ENCODE data around the gene CCDC33.

CCDC33 gene

GRCh38 chr15:74242441-74243185 is 6.5 kb downstream of the CCDC33 start:
- no peak for TF ChIP-seq TOX (CRISPR knock-in tag; IDR thresholded peaks at IDR 0.05; ENCODE audit: borderline replicate concordance)
- peak; percentile 33 for ATAC-seq

DNA sequence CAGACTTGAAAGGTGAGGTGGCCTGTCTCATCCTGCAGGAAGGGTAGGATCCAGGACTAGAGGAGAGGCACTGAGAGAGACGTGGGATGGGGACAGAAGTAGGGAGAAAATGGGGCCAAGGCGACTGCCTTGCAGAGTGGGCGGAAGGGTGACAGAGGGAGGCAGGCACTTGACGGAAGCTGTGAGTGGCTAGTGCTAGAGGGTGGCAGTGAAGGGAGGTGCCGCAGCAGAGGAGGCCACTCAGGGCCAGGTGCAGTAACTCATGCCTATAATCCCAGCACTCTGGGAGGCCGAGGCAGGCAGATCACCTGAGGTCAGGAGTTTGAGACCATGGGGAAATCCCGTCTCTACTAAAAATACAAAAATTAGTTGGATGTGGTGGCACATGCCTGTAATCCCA is 7.3 kb downstream of the CCDC33 start:
- TF ChIP-seq ZNF70 (CRISPR knock-in tag; IDR thresholded peaks at IDR 0.05), result no peak
- no peak for TF ChIP-seq CSDC2 (CRISPR knock-in tag; IDR thresholded peaks at IDR 0.05)
- no peak for TF ChIP-seq OSR1 (CRISPR knock-in tag; IDR thresholded peaks at IDR 0.05)
- TF ChIP-seq, protein P1, sequence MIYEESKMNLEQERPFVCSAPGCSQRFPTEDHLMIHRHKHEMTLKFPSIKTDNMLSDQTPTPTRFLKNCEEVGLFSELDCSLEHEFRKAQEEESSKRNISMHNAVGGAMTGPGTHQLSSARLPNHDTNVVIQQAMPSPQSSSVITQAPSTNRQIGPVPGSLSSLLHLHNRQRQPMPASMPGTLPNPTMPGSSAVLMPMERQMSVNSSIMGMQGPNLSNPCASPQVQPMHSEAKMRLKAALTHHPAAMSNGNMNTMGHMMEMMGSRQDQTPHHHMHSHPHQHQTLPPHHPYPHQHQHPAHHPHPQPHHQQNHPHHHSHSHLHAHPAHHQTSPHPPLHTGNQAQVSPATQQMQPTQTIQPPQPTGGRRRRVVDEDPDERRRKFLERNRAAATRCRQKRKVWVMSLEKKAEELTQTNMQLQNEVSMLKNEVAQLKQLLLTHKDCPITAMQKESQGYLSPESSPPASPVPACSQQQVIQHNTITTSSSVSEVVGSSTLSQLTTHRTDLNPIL (CRISPR knock-in tag; IDR thresholded peaks at IDR 0.05; ENCODE audit: low read depth), result no peak
- no peak for TF ChIP-seq ZFP3 (CRISPR knock-in tag; IDR thresholded peaks at IDR 0.05)
- no peak for TF ChIP-seq BACH2 (CRISPR knock-in tag; IDR thresholded peaks at IDR 0.05; ENCODE audit: borderline replicate concordance)
- TF ChIP-seq ZNF565 (CRISPR knock-in tag; conservative IDR thresholded peaks at IDR 0.05; ENCODE audit: low read depth), result no peak
- TF ChIP-seq POU6F1 (CRISPR knock-in tag; IDR thresholded peaks at IDR 0.05; ENCODE audit: borderline replicate concordance, low read depth), result no peak
- no peak for TF ChIP-seq TCF4 (CRISPR knock-in tag; IDR thresholded peaks at IDR 0.05; ENCODE audit: borderline replicate concordance)
- no peak for TF ChIP-seq ISL1 (CRISPR knock-in tag; IDR thresholded peaks at IDR 0.05)
- TF ChIP-seq, protein P2, sequence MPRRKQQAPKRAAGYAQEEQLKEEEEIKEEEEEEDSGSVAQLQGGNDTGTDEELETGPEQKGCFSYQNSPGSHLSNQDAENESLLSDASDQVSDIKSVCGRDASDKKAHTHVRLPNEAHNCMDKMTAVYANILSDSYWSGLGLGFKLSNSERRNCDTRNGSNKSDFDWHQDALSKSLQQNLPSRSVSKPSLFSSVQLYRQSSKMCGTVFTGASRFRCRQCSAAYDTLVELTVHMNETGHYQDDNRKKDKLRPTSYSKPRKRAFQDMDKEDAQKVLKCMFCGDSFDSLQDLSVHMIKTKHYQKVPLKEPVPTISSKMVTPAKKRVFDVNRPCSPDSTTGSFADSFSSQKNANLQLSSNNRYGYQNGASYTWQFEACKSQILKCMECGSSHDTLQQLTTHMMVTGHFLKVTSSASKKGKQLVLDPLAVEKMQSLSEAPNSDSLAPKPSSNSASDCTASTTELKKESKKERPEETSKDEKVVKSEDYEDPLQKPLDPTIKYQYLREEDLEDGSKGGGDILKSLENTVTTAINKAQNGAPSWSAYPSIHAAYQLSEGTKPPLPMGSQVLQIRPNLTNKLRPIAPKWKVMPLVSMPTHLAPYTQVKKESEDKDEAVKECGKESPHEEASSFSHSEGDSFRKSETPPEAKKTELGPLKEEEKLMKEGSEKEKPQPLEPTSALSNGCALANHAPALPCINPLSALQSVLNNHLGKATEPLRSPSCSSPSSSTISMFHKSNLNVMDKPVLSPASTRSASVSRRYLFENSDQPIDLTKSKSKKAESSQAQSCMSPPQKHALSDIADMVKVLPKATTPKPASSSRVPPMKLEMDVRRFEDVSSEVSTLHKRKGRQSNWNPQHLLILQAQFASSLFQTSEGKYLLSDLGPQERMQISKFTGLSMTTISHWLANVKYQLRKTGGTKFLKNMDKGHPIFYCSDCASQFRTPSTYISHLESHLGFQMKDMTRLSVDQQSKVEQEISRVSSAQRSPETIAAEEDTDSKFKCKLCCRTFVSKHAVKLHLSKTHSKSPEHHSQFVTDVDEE (CRISPR knock-in tag; IDR thresholded peaks at IDR 0.05), result no peak
- no peak for TF ChIP-seq ZC3H10 (CRISPR knock-in tag; IDR thresholded peaks at IDR 0.05)
- TF ChIP-seq PPARA (CRISPR knock-in tag; IDR thresholded peaks at IDR 0.05; ENCODE audit: borderline replicate concordance), result no peak
- TF ChIP-seq ARNTL (CRISPR knock-in tag; IDR thresholded peaks at IDR 0.05; ENCODE audit: borderline replicate concordance, low read depth), result no peak
- TF ChIP-seq SNAI2 (CRISPR knock-in tag; IDR thresholded peaks at IDR 0.05), result no peak
- no peak for TF ChIP-seq ZNF8 (CRISPR knock-in tag; IDR thresholded peaks at IDR 0.05)
- no peak for TF ChIP-seq PATZ1 (CRISPR knock-in tag; IDR thresholded peaks at IDR 0.05; ENCODE audit: borderline replicate concordance)
- TF ChIP-seq TOX (CRISPR knock-in tag; IDR thresholded peaks at IDR 0.05; ENCODE audit: borderline replicate concordance), result no peak
- ATAC-seq, result no peak

DNA sequence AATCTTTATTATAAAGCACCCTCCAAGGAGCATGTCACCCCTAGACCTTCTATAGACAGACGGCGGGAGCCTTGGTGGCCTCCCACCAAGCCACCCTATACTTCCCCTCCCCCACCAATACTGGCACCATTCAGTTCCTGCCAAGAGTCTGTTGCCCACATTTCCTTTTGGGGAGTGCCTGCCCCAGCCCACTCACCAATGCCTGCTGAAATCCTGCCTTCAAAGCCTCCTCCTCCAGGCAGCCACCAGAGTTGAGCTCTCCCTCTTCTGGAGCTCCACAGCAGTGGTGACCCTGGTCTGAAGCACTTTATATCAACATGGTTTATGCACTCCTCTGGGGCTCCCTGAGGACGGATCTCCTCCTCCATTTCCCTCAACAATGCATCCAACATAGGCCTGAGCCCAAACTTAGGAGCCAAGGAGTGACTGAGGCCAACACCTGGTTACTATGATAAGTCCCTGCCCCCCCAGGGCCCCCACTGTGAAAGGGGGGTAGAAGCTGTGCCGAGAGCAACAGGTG is 8.8 kb downstream of the CCDC33 start:
- ATAC-seq, result no peak
- TF ChIP-seq, protein P3, sequence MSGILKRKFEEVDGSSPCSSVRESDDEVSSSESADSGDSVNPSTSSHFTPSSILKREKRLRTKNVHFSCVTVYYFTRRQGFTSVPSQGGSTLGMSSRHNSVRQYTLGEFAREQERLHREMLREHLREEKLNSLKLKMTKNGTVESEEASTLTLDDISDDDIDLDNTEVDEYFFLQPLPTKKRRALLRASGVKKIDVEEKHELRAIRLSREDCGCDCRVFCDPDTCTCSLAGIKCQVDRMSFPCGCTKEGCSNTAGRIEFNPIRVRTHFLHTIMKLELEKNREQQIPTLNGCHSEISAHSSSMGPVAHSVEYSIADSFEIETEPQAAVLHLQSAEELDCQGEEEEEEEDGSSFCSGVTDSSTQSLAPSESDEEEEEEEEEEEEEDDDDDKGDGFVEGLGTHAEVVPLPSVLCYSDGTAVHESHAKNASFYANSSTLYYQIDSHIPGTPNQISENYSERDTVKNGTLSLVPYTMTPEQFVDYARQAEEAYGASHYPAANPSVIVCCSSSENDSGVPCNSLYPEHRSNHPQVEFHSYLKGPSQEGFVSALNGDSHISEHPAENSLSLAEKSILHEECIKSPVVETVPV (CRISPR knock-in tag; IDR thresholded peaks at IDR 0.05), result no peak
- TF ChIP-seq ZNF70 (CRISPR knock-in tag; IDR thresholded peaks at IDR 0.05) (peak; percentile 94), ZFP30 (CRISPR knock-in tag; IDR thresholded peaks at IDR 0.05) (no peak), TCF4 (CRISPR knock-in tag; IDR thresholded peaks at IDR 0.05; ENCODE audit: borderline replicate concordance) (no peak)
- TF ChIP-seq, protein P1 (CRISPR knock-in tag; IDR thresholded peaks at IDR 0.05; ENCODE audit: low read depth), result no peak

All from SK-N-SH treated with all-trans-retinoic acid at 6 μM for 48 hours (cell line).